CD14-positive monocyte (primary cell): ENCODE data around the gene OXER1. TPM values are rescaled to one million over a fixed set of nuclear protein-coding genes. Genes with fewer than 3 reads are reported as not detected.

Experiments
- DNase-seq, 3 donors: peaks; one replicate each; pipeline ENCODE4 v3.0.0-alpha.2; 2011 to 2022
- H2AFZ ChIP-seq: 2 replicates; pipeline ENCODE4 v1.6.0; 2012; ENCODE audit warnings: mild to moderate bottlenecking, low read depth, low read length, inconsistent platforms; ENCODE audit not compliant: insufficient read depth, poor library complexity, severe bottlenecking
- H3K27ac ChIP-seq, 2 donors: 1 replicate in 1 of 2; 2 replicates in 1 of 2; pipeline ENCODE4 v1.5.1; 2012 to 2013; ENCODE audit warnings: low read length in 2 of 2, control low read depth in 1 of 2, inconsistent platforms in 1 of 2, low read depth in 1 of 2, mild to moderate bottlenecking in 1 of 2
- H3K27me3 ChIP-seq, 2 donors: one replicate each; pipeline versions ENCODE4 v1.6.0 to v1.6.1; 2011 to 2013; ENCODE audit warnings: low read length in 2 of 2; ENCODE audit not compliant: control insufficient read depth in 2 of 2, insufficient read depth in 2 of 2
- H3K36me3 ChIP-seq, 2 donors: replicated peaks in 1 of 2; 1 replicate in 1 of 2; 2 replicates in 1 of 2; pipeline versions ENCODE4 v1.5.1 to v1.6.1; 2012 to 2013; ENCODE audit warnings: low read length in 2 of 2, control low read depth in 1 of 2, inconsistent platforms in 1 of 2, mild to moderate bottlenecking in 1 of 2; ENCODE audit not compliant: insufficient read depth in 2 of 2, control insufficient read depth in 1 of 2
- H3K4me1 ChIP-seq, 2 donors: 1 replicate in 1 of 2; 2 replicates in 1 of 2; pipeline versions ENCODE4 v1.5.1 to v1.6.1; 2012 to 2013; ENCODE audit warnings: low read length in 2 of 2, control low read depth in 1 of 2, inconsistent platforms in 1 of 2, mild to moderate bottlenecking in 1 of 2, moderate library complexity in 1 of 2; ENCODE audit not compliant: insufficient read depth in 2 of 2, control insufficient read depth in 1 of 2
- H3K4me2 ChIP-seq: replicated peaks from 2 replicates; pipeline ENCODE3; 2012; ENCODE audit warnings: low read length, moderate library complexity, mild to moderate bottlenecking; ENCODE audit not compliant: poor library complexity, severe bottlenecking; ENCODE audit errors: extremely low read depth
- H3K4me3 ChIP-seq, 3 experiments: fragments of 200-600 bp in 1 of 3; sonication (generic) in 1 of 3; replicated peaks in 1 of 3; 1 replicate in 2 of 3; 2 replicates in 1 of 3; pipeline ENCODE4 v1.5.1; 2011 to 2013; ENCODE audit warnings: low read length in 3 of 3, mild to moderate bottlenecking in 3 of 3, control low read depth in 2 of 3, low read depth in 2 of 3, inconsistent platforms in 1 of 3, moderate library complexity in 1 of 3
- H3K79me2 ChIP-seq: 2 replicates; pipeline ENCODE4 v1.6.0; 2012; ENCODE audit warnings: mild to moderate bottlenecking, control low read depth, inconsistent platforms, low read length, moderate library complexity; ENCODE audit not compliant: insufficient read depth
- H3K9ac ChIP-seq: 2 replicates; pipeline ENCODE4 v1.6.0; 2017; ENCODE audit warnings: low read length, mild to moderate bottlenecking; ENCODE audit not compliant: insufficient read depth, poor library complexity, severe bottlenecking
- H3K9me3 ChIP-seq, 2 donors: replicated peaks in 1 of 2; 1 replicate in 1 of 2; 2 replicates in 1 of 2; pipeline versions ENCODE4 v1.5.1 to v1.6.1; 2012 to 2013; ENCODE audit warnings: low read length in 2 of 2, control low read depth in 1 of 2; ENCODE audit not compliant: control insufficient read depth in 1 of 2, insufficient read depth in 1 of 2
- H4K20me1 ChIP-seq: 2 replicates; pipeline ENCODE4 v1.6.0; 2012; ENCODE audit warnings: mild to moderate bottlenecking, low read length, control low read depth, moderate library complexity; ENCODE audit not compliant: insufficient read depth
- H3K27ac Mint-ChIP-seq, 7 donors: one replicate each; pipeline ENCODE4 v1.8.0; 2020; ENCODE audit warnings: mild to moderate bottlenecking in 7 of 7, mixed read lengths in 7 of 7, moderate library complexity in 6 of 7, inconsistent platforms in 2 of 7
- H3K27me3 Mint-ChIP-seq, 3 donors: one replicate each; pipeline ENCODE4 v1.8.0; 2021 to 2022; ENCODE audit warnings: low read depth in 3 of 3, mild to moderate bottlenecking in 3 of 3, mixed read lengths in 3 of 3, moderate library complexity in 3 of 3, inconsistent platforms in 1 of 3
- H3K36me3 Mint-ChIP-seq, 2 donors: one replicate each; pipeline ENCODE4 v1.8.0; 2020; ENCODE audit warnings: mixed read lengths in 2 of 2, inconsistent platforms in 1 of 2, mild to moderate bottlenecking in 1 of 2
- H3K4me1 Mint-ChIP-seq: one replicate; pipeline ENCODE4 v1.8.0; 2020; ENCODE audit warnings: mild to moderate bottlenecking, mixed read lengths
- H3K4me3 Mint-ChIP-seq, 2 donors: one replicate each; pipeline ENCODE4 v1.8.0; 2020; ENCODE audit warnings: mild to moderate bottlenecking in 2 of 2, mixed read lengths in 2 of 2, moderate library complexity in 1 of 2
- H3K9me3 Mint-ChIP-seq, 7 donors: one replicate each; pipeline ENCODE4 v1.8.0; 2020 to 2022; ENCODE audit warnings: mixed read lengths in 7 of 7, mild to moderate bottlenecking in 6 of 7, moderate library complexity in 6 of 7, inconsistent platforms in 2 of 7
- WGBS: methylation state at CpG from one replicate; pipeline ENCODE4 v1.1.5; 2013; ENCODE audit warnings: missing lambda C conversion rate; ENCODE audit not compliant: insufficient coverage; 5-methylcytosine and 5-hydroxymethylcytosine counted together
- intact Hi-C, 2 donors: fragments of 100-400 bp; cut with micrococcal nuclease; formaldehyde crosslinking; loops; one replicate each; pipeline versions ENCODE4 v1.15.0 to v1.15.1; 2023
- polyA plus RNA-seq, 3 donors: library from polyadenylated mRNA; depleted of rRNA in 1 of 3; unstranded in 2 of 3; stranded (reverse) in 1 of 3; fragments of 300-500 nt in 2 of 3; fragments of >200 nt in 1 of 3; fragmentation: Illumina TruSeq in 2 of 3; gene quantifications; 1 replicate in 2 of 3; 2 replicates in 1 of 3; pipeline ENCODE4 v1.2.3, GENCODE V29; 2012 to 2021
- TF ChIP-seq, protein P1 (sequence below): fragments of 200-600 bp; IDR thresholded peaks from one replicate; pipeline ENCODE4 v1.8.0; 2022; ENCODE audit warnings: antibody characterized with exemption, mild to moderate bottlenecking

The OXER1 gene
- polyA plus RNA-seq, 3 donors: 3.8 to 13.3 (median 5.7) TPM

DNA sequence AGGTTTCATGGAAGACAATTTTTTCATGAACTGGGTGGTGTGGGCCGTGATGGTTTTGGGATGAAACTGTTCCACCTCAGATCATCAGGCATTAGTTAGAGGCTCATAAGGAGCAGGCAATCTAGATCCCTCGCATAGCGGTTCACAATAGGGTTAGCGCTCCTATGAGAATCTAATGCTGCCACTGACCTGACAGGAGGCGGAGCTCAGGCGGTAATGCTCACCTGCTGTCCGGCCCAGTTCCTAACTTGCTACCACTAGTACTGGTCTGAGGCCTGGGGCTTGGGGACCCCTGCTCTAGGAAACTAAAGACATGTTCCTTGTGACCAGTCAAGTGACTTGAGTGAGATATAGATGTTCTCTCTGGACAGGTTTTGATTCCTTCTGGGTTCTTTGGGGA, 49.2 kb downstream of the OXER1 start:
- intact Hi-C loops: no loop called here
- Histone ChIP-seq H3K27me3 (no peaks in the 10 kb centered on the region), H3K9me3 (no peaks in the 10 kb centered on the region), H3K9ac (no peak overlapping the region), H3K4me2 (no peak overlapping the region), H4K20me1 (no peaks in the 10 kb centered on the region), H3K79me2 (no peaks in the 10 kb centered on the region), H3K4me3 (no peak overlapping the region), H2AFZ (no peak overlapping the region), H3K27ac (no peak overlapping the region), H3K36me3 (no peaks in the 10 kb centered on the region), H3K4me1 (no peaks in the 10 kb centered on the region)
- H3K4me3 Mint-ChIP-seq: no peak overlapping the region
- H3K9me3 Mint-ChIP-seq: no peaks in the 10 kb centered on the region
- no peak overlapping the region for H3K27ac Mint-ChIP-seq
- peaks cover 0 to 4% of the 10 kb centered on the region in 2 donors for H3K36me3 Mint-ChIP-seq
- WGBS: 99% methylated on average over 7 of the region's 7 CpGs
- TF ChIP-seq, protein P1, sequence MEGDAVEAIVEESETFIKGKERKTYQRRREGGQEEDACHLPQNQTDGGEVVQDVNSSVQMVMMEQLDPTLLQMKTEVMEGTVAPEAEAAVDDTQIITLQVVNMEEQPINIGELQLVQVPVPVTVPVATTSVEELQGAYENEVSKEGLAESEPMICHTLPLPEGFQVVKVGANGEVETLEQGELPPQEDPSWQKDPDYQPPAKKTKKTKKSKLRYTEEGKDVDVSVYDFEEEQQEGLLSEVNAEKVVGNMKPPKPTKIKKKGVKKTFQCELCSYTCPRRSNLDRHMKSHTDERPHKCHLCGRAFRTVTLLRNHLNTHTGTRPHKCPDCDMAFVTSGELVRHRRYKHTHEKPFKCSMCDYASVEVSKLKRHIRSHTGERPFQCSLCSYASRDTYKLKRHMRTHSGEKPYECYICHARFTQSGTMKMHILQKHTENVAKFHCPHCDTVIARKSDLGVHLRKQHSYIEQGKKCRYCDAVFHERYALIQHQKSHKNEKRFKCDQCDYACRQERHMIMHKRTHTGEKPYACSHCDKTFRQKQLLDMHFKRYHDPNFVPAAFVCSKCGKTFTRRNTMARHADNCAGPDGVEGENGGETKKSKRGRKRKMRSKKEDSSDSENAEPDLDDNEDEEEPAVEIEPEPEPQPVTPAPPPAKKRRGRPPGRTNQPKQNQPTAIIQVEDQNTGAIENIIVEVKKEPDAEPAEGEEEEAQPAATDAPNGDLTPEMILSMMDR: no peak
- DNase-seq: no peak
- H3K27me3 Mint-ChIP-seq: peaks cover 0 to 1% (median 0%) of the 10 kb centered on the region in 3 donors
- H3K4me1 Mint-ChIP-seq: no peaks in the 10 kb centered on the region

DNA sequence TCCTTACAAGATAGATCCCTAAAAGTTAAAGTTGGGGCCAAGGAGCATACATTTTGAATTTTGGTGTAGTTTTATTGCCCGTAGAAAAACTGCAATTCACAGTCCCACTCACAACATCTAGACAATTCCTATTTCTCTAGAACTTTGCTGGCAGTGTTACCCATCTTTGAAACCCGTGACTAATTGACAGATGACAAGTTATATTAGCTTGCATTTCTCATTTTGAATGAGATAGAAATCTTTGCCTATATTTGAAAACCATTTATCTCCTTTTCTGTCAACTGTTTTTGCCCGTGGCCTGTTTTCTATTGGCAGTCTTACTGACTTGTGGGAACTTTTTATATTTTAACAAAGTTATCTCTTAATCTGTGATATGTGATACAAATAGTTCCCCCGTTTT, 50.0 kb downstream of the OXER1 start:
- no peaks in the 10 kb centered on the region for H3K4me1 ChIP-seq
- H3K9me3 Mint-ChIP-seq: no peaks in the 10 kb centered on the region
- peaks cover 3 to 6% of the 10 kb centered on the region in 2 donors for H3K36me3 Mint-ChIP-seq
- no peak overlapping the region for H3K27ac ChIP-seq
- peaks cover 0 to 1% (median 0%) of the 10 kb centered on the region in 3 donors for H3K27me3 Mint-ChIP-seq
- WGBS: no CpG with 5 or more reads among the region's 4 CpGs
- no peaks in the 10 kb centered on the region for H3K27me3 ChIP-seq
- intact Hi-C loops: no loop called here
- no peaks in the 10 kb centered on the region for H3K36me3 ChIP-seq
- no peaks in the 10 kb centered on the region for H3K9me3 ChIP-seq
- DNase-seq: no peak
- no peak overlapping the region for H3K9ac ChIP-seq
- no peaks in the 10 kb centered on the region for H3K4me1 Mint-ChIP-seq
- no peak overlapping the region for H3K4me2 ChIP-seq
- H3K4me3 Mint-ChIP-seq: no peak overlapping the region
- H3K79me2 ChIP-seq: no peaks in the 10 kb centered on the region
- no peaks in the 10 kb centered on the region for H4K20me1 ChIP-seq
- no peak overlapping the region for H2AFZ ChIP-seq
- TF ChIP-seq, protein P1: no peak
- H3K4me3 ChIP-seq: no peak overlapping the region
- no peak overlapping the region for H3K27ac Mint-ChIP-seq
